GM23338 (cell line): Measurements from ENCODE around the gene SYNRG. TPM values are rescaled to one million over a fixed set of nuclear protein-coding genes. Genes with fewer than 3 reads are reported as not detected.

ENCODE experiments used
- ATAC-seq: fragments of 200-7000 bp; cut with Tn5 transposase; 3 replicates; pipeline ENCODE4 v1.9.1; 2020
- DNase-seq: peaks from one replicate; pipeline ENCODE4 v3.0.0-alpha.2; 2015; ENCODE audit warnings: low spot score
- H2AFZ ChIP-seq: fragments of 200-600 bp; sonication (generic); 2 replicates; pipeline ENCODE4 v1.8.0; 2016; ENCODE audit warnings: antibody characterized with exemption, mild to moderate bottlenecking, moderate library complexity
- H3F3A ChIP-seq: fragments of 200-600 bp; sonication (generic); replicated peaks from 2 replicates; pipeline ENCODE4 v1.8.0; 2017; ENCODE audit warnings: antibody characterized with exemption, mixed run types, low read depth
- H3K27ac ChIP-seq: fragments of 200-600 bp; sonication (generic); 2 replicates; pipeline ENCODE4 v1.6.1; 2016; ENCODE audit warnings: low read depth
- H3K27me3 ChIP-seq: fragments of 200-600 bp; sonication (generic); 2 replicates; pipeline ENCODE4 v1.8.0; 2016; ENCODE audit warnings: mild to moderate bottlenecking, mixed run types, moderate library complexity; ENCODE audit not compliant: insufficient read depth
- H3K36me3 ChIP-seq: fragments of 200-600 bp; sonication (generic); 2 replicates; pipeline ENCODE4 v1.8.0; 2016; ENCODE audit warnings: mild to moderate bottlenecking; ENCODE audit not compliant: insufficient read depth
- H3K4me1 ChIP-seq: fragments of 200-600 bp; sonication (generic); 2 replicates; pipeline ENCODE4 v1.8.0; 2016; ENCODE audit warnings: mild to moderate bottlenecking, moderate library complexity; ENCODE audit not compliant: insufficient read depth
- H3K4me2 ChIP-seq: fragments of 200-600 bp; sonication (generic); 2 replicates; pipeline ENCODE4 v1.7.1; 2017; ENCODE audit warnings: mixed run types
- H3K4me3 ChIP-seq: fragments of 200-600 bp; sonication (generic); 2 replicates; pipeline ENCODE4 v1.6.1; 2016; ENCODE audit warnings: mixed run types
- H3K79me2 ChIP-seq: fragments of 200-600 bp; sonication (generic); replicated peaks from 2 replicates; pipeline ENCODE4 v1.8.0; 2017; ENCODE audit warnings: mild to moderate bottlenecking; ENCODE audit not compliant: insufficient read depth
- H3K9me2 ChIP-seq: fragments of 200-600 bp; sonication (generic); 2 replicates; pipeline ENCODE4 v1.8.0; 2017; ENCODE audit not compliant: insufficient read depth
- H4K20me1 ChIP-seq: fragments of 200-600 bp; sonication (generic); replicated peaks from 2 replicates; pipeline ENCODE4 v1.8.0; 2017; ENCODE audit warnings: mild to moderate bottlenecking; ENCODE audit not compliant: insufficient read depth
- H3K27ac Mint-ChIP-seq: 2 replicates; pipeline ENCODE4 v1.8.0; 2020; ENCODE audit warnings: inconsistent platforms, mild to moderate bottlenecking, moderate library complexity, mixed read lengths
- H3K27me3 Mint-ChIP-seq: 3 replicates; pipeline ENCODE4 v1.8.0; 2022; ENCODE audit warnings: low read depth, mild to moderate bottlenecking, moderate library complexity, mixed read lengths, inconsistent platforms; ENCODE audit not compliant: insufficient read depth, poor library complexity
- H3K36me3 Mint-ChIP-seq: 3 replicates; pipeline ENCODE4 v1.8.0; 2021; ENCODE audit warnings: low read depth, mild to moderate bottlenecking, inconsistent platforms, moderate library complexity, mixed read lengths
- H3K4me1 Mint-ChIP-seq: 3 replicates; pipeline ENCODE4 v1.8.0; 2020; ENCODE audit warnings: mild to moderate bottlenecking, inconsistent platforms, mixed read lengths
- H3K4me3 Mint-ChIP-seq: 3 replicates; pipeline ENCODE4 v1.8.0; 2021; ENCODE audit warnings: moderate library complexity, mild to moderate bottlenecking, inconsistent platforms, mixed read lengths
- H3K9me3 Mint-ChIP-seq: 3 replicates; pipeline ENCODE4 v1.8.0; 2020; ENCODE audit warnings: moderate library complexity, mild to moderate bottlenecking, inconsistent platforms, mixed read lengths
- EZH2 ChIP-seq: fragments of 200-600 bp; sonication (generic); IDR thresholded peaks from one replicate; pipeline ENCODE4 v1.8.0; 2017; ENCODE audit warnings: antibody characterized with exemption, mild to moderate bottlenecking, low read depth; ENCODE audit not compliant: unreplicated experiment
- ZNF331 ChIP-seq: fragments of 250-450 bp; sonication (Bioruptor Pico); IDR thresholded peaks from 2 replicates; pipeline ENCODE4 v1.5.0; 2020; ENCODE audit warnings: low read depth, mild to moderate bottlenecking, moderate library complexity
- polyA plus RNA-seq: library from polyadenylated mRNA; unstranded; fragments of >200 nt; fragmentation: Nextera tagmentation; extraction: Ambion mirVana; gene quantifications from 2 replicates; pipeline ENCODE4 v1.2.1, GENCODE V29; 2016
- total RNA-seq: library from RNA; depleted of rRNA; stranded (reverse); fragments of >200 nt; shearing (Covaris generic); gene quantifications from 2 replicates; pipeline ENCODE4 v1.2.3, GENCODE V29; 2014
- TF ChIP-seq, protein P1 (sequence below): fragments of 250-450 bp; sonication (Bioruptor Pico); IDR thresholded peaks from 2 replicates; pipeline ENCODE4 v1.5.0; 2020; ENCODE audit warnings: mild to moderate bottlenecking, moderate library complexity

SYNRG gene
- total and polyA plus RNA-seq, 2 experiments from 2014 or later = 18.6 to 22.6 TPM

DNA sequence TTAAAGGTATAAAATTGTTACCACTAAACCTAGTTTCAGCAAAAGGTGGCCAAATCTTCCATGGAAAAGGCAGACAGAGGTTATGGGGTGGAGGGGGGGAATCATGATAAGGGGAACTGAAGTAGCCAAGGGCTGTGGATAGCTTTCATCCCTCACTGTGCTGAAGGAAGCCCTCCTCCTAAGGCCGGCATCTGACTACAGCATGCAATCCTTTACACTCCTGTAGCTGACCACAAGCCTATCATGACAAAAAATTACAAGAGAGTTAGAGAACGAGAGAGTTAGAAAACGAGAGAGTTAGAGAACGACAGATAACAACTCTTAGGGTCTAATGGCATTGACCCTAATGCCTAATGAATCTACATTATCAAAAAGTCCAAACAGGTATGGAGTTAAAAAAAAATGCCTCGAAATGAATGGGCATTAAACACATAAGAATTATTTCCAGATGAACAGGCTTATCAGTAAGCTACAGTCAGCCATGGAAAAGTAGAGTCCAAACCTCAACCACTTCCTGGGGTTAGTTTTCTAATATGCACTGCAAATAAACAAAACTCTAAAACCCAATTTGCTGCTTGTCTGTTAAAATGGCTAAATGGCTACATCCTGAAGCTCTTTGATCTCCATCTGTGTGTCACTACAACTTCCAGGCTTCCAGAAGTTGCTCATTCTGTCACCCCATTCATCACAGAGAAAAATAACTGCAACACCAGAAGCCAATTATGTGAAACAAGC lies 89.8 kb downstream of the SYNRG start (continued):
- TF ChIP-seq, protein P1, sequence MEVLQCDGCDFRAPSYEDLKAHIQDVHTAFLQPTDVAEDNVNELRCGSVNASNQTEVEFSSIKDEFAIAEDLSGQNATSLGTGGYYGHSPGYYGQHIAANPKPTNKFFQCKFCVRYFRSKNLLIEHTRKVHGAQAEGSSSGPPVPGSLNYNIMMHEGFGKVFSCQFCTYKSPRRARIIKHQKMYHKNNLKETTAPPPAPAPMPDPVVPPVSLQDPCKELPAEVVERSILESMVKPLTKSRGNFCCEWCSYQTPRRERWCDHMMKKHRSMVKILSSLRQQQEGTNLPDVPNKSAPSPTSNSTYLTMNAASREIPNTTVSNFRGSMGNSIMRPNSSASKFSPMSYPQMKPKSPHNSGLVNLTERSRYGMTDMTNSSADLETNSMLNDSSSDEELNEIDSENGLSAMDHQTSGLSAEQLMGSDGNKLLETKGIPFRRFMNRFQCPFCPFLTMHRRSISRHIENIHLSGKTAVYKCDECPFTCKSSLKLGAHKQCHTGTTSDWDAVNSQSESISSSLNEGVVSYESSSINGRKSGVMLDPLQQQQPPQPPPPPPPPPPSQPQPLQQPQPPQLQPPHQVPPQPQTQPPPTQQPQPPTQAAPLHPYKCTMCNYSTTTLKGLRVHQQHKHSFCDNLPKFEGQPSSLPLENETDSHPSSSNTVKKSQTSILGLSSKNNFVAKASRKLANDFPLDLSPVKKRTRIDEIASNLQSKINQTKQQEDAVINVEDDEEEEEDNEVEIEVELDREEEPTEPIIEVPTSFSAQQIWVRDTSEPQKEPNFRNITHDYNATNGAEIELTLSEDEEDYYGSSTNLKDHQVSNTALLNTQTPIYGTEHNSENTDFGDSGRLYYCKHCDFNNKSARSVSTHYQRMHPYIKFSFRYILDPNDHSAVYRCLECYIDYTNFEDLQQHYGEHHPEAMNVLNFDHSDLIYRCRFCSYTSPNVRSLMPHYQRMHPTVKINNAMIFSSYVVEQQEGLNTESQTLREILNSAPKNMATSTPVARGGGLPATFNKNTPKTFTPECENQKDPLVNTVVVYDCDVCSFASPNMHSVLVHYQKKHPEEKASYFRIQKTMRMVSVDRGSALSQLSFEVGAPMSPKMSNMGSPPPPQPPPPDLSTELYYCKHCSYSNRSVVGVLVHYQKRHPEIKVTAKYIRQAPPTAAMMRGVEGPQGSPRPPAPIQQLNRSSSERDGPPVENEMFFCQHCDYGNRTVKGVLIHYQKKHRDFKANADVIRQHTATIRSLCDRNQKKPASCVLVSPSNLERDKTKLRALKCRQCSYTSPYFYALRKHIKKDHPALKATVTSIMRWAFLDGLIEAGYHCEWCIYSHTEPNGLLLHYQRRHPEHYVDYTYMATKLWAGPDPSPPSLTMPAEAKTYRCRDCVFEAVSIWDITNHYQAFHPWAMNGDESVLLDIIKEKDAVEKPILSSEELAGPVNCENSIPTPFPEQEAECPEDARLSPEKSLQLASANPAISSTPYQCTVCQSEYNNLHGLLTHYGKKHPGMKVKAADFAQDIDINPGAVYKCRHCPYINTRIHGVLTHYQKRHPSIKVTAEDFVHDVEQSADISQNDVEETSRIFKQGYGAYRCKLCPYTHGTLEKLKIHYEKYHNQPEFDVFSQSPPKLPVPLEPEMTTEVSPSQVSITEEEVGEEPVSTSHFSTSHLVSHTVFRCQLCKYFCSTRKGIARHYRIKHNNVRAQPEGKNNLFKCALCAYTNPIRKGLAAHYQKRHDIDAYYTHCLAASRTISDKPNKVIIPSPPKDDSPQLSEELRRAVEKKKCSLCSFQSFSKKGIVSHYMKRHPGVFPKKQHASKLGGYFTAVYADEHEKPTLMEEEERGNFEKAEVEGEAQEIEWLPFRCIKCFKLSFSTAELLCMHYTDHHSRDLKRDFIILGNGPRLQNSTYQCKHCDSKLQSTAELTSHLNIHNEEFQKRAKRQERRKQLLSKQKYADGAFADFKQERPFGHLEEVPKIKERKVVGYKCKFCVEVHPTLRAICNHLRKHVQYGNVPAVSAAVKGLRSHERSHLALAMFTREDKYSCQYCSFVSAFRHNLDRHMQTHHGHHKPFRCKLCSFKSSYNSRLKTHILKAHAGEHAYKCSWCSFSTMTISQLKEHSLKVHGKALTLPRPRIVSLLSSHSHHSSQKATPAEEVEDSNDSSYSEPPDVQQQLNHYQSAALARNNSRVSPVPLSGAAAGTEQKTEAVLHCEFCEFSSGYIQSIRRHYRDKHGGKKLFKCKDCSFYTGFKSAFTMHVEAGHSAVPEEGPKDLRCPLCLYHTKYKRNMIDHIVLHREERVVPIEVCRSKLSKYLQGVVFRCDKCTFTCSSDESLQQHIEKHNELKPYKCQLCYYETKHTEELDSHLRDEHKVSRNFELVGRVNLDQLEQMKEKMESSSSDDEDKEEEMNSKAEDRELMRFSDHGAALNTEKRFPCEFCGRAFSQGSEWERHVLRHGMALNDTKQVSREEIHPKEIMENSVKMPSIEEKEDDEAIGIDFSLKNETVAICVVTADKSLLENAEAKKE (CRISPR knock-in tag) = no peak
- no peak for TF ChIP-seq ZNF331

GRCh38 chr17:37518826-37519225 lies 90.4 kb downstream of the SYNRG start:
- peaks cover 3% of the 10 kb centered on the region; the same call in 1 of the 2 replicates for H3K36me3 ChIP-seq
- Mint-ChIP-seq H3K4me1 (no peaks in the 10 kb centered on the region), H3K9me3 (no peaks in the 10 kb centered on the region), H3K4me3 (no peak overlapping the region), H3K27me3 (peaks cover 2% of the 10 kb centered on the region), H3K36me3 (peaks cover 29% of the 10 kb centered on the region), H3K27ac (no peak overlapping the region)
- no peak overlapping the region for H3K4me3 ChIP-seq
- DNase-seq = no peak
- H2AFZ ChIP-seq = no peak overlapping the region
- TF ChIP-seq ZNF331 = no peak
- TF ChIP-seq EZH2 = no peak
- no peaks in the 10 kb centered on the region for H3K27me3 ChIP-seq
- no peak overlapping the region for H3K4me2 ChIP-seq
- H3K4me1 ChIP-seq = no peaks in the 10 kb centered on the region
- no peak overlapping the region for H3K27ac ChIP-seq
- H4K20me1 ChIP-seq = peaks cover 9% of the 10 kb centered on the region
- H3K9me2 ChIP-seq = no peaks in the 10 kb centered on the region
- H3K79me2 ChIP-seq = no peaks in the 10 kb centered on the region
- 0 out of 2 replicates have a peak, but pooled peaks cover 3% of the 10 kb centered on the region for H3F3A ChIP-seq
- ATAC-seq = no peak
